Activated naive CD4-positive, alpha-beta T cell treated with anti-CD3 and anti-CD28 coated beads, Interleukin-2, amount 10 ng/mL, durations not matched to agents 7 days and 5 days (primary cell): ENCODE data around the gene SPTY2D1.

Experiments
- CTCF ChIA-PET: fragments of 350-600 bp; sonication (Branson Sonifier 250); formaldehyde crosslinking; loops from one replicate; lab custom pipeline; 2021; ENCODE audit warnings: antibody characterized with exemption; lab: Charles Lee
- DNase-seq: peaks from one replicate; pipeline ENCODE4 v3.0.0-alpha.2; 2020
- H3K27ac Mint-ChIP-seq: one replicate; pipeline ENCODE4 v1.8.0; 2021; ENCODE audit warnings: mild to moderate bottlenecking, moderate library complexity, mixed read lengths
- H3K27me3 Mint-ChIP-seq: one replicate; pipeline ENCODE4 v1.8.0; 2021; ENCODE audit warnings: mild to moderate bottlenecking, mixed read lengths
- H3K36me3 Mint-ChIP-seq: one replicate; pipeline ENCODE4 v1.8.0; 2021; ENCODE audit warnings: mixed read lengths
- H3K4me1 Mint-ChIP-seq: one replicate; pipeline ENCODE4 v1.8.0; 2021; ENCODE audit warnings: mixed read lengths
- H3K4me3 Mint-ChIP-seq: one replicate; pipeline ENCODE4 v1.8.0; 2021; ENCODE audit warnings: mild to moderate bottlenecking, moderate library complexity, mixed read lengths
- H3K9me3 Mint-ChIP-seq: one replicate; pipeline ENCODE4 v1.8.0; 2021; ENCODE audit warnings: mixed read lengths

Gene SPTY2D1

DNA sequence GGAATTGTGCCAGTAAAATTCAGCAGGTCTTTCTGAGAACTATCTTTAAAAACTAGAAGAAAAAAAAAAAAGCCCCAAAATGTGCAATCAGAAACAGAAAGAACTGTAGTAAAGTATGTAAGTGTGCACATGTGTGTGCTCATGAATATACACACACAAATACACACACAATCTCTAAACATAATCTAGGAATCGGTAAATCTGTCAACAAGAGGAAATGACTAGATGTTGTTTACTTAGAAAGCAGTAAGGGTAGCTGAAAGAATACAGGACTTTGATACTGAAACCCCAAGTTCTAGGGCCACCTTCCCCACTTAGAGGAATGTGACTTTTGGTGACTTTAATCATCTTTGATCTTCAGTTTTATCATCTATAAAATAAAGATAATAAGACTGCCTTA lies 58.8 kb downstream of the SPTY2D1 start:
- H3K27me3 Mint-ChIP-seq, result no peaks in the 10 kb centered on the region
- H3K4me1 Mint-ChIP-seq, result peaks cover 25% of the 10 kb centered on the region
- H3K36me3 Mint-ChIP-seq, result peaks cover 24% of the 10 kb centered on the region

DNA sequence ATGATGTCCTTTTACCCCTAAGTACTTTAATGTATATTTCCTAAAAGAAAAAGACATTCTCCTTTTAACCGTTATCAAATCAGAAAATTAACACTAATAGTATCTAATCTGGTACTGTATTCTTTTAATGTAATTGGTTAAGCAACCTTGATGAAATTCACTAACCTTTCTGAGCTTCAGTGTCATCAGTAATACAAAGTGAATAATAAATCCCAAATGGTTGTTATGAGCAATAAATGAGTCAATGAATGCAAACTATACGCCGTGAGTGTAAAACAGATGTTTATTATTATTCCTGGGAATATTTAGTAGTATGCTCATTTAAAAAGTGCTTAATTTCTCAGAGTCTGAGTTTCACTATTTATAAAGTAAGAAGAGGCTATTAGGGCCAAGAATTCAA lies 67.1 kb downstream of the SPTY2D1 start:
- Mint-ChIP-seq H3K9me3 (no peaks in the 10 kb centered on the region), H3K27ac (no peak overlapping the region), H3K4me1 (no peaks in the 10 kb centered on the region), H3K27me3 (no peaks in the 10 kb centered on the region), H3K36me3 (peaks cover 11% of the 10 kb centered on the region), H3K4me3 (no peak overlapping the region)
- CTCF ChIA-PET, result no interaction called here
- DNase-seq, result no peak

More for the DNA sequence above, 58.8 kb downstream of the SPTY2D1 start:
- CTCF ChIA-PET, result interaction anchor here (1.4 kb wide), 1 partner anchor 147 kb away, joined by 3 read pairs; no protein-coding TSS in a partner anchor
- Mint-ChIP-seq H3K4me3 (no peak overlapping the region), H3K9me3 (no peaks in the 10 kb centered on the region), H3K27ac (no peak overlapping the region)
- DNase-seq, result no peak

DNA sequence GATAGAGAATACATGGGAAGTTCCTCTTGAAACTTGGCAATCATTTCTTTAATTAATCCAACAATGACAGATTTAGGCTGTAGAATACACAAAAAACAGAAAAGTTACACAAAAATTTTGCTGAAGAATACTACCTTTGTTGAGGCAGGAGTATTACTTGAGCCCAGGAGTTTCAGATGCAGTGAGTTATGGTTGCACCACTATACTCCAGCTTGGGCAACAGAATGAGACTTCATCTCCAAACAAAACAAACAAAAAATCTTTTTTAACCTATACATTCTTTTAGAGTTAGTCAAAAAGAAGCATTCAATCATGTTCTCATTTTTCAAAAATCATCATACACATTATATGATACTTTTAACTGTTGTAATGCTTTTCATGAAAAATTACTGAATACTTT lies 67.7 kb downstream of the SPTY2D1 start:
- DNase-seq, result no peak
- H3K36me3 Mint-ChIP-seq, result peaks cover 9% of the 10 kb centered on the region
- H3K4me1 Mint-ChIP-seq, result no peaks in the 10 kb centered on the region
- CTCF ChIA-PET, result no interaction called here
- H3K27me3 Mint-ChIP-seq, result no peaks in the 10 kb centered on the region
- H3K27ac Mint-ChIP-seq, result no peak overlapping the region
- no peaks in the 10 kb centered on the region for H3K9me3 Mint-ChIP-seq
- no peak overlapping the region for H3K4me3 Mint-ChIP-seq

DNA sequence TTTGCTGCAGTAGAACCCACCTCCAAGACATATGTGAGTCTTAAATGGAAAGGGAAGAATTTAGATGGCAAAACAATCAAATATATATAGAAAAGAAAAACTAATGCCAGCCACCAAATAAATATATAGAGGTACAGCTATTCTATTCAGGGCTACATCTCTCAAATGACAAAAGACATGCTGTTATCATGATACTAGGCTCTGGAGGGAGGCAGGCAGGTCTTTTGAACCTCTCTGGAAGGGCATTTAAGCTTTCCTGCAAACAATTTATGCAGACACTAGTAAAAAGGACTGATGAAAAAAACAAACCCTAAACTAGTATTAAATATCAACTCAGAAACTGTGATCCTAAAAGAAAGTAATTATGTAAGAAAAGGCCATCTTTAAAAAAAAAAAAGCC lies 70.0 kb downstream of the SPTY2D1 start:
- Mint-ChIP-seq H3K36me3 (peaks cover 13% of the 10 kb centered on the region), H3K9me3 (no peaks in the 10 kb centered on the region), H3K27ac (no peak overlapping the region), H3K4me1 (no peaks in the 10 kb centered on the region), H3K4me3 (no peak overlapping the region), H3K27me3 (no peaks in the 10 kb centered on the region)
- DNase-seq, result no peak
- CTCF ChIA-PET, result interaction anchor here (0.6 kb wide), 1 partner anchor 87 kb away, joined by 3 read pairs; no protein-coding TSS in a partner anchor

DNA sequence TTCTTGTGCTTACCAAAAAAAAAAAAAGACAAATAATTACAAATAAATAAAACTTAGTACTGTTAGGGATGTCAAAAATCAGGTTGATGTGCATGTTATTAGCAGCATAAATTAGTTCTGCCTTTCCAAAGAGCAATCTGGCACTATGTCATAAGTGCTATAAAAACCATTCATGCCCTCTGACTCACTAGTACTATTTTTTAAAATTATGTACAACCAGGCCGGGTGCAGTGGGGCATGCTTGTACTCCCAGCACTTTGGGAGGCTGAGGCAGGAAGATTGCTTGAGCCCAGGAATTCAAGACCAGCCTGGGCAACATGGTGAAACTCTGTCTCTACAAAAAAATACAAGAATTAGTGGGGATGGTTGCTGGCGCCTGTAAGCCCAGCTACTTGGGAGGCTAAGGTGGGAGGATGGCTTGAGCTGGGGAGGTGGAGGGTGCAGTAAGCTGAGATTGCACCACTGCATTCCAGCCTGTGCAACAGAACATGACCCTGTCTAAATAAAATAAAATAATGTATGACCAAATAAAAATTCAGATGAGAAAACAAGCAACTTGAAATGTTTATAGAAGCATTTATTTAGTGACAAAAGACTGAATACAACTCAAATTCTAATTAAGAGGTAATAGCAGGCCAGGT lies 70.9 kb downstream of the SPTY2D1 start:
- peaks cover 14% of the 10 kb centered on the region for H3K36me3 Mint-ChIP-seq
- H3K9me3 Mint-ChIP-seq, result no peaks in the 10 kb centered on the region
- H3K4me1 Mint-ChIP-seq, result no peaks in the 10 kb centered on the region
- H3K27me3 Mint-ChIP-seq, result no peaks in the 10 kb centered on the region
- DNase-seq, result no peak
- H3K4me3 Mint-ChIP-seq, result no peak overlapping the region
- CTCF ChIA-PET, result no interaction called here
- H3K27ac Mint-ChIP-seq, result no peak overlapping the region
